A673 (cell line): Measurements from ENCODE around the gene RER1.

Experiments
- EZH2 ChIP-seq: fragments of 200-600 bp; sonication (generic); IDR thresholded peaks from 2 replicates; pipeline ENCODE4 v1.6.1; 2017; ENCODE audit warnings: borderline replicate concordance, low read depth, mild to moderate bottlenecking, mixed read lengths, antibody characterized with exemption, low read length; ENCODE audit not compliant: poor library complexity, severe bottlenecking
- TF ChIP-seq, protein P1 (sequence below): fragments of 300-800, 200-600 bp; sonication (generic); conservative IDR thresholded peaks from 2 replicates; pipeline ENCODE4 v1.5.1; 2017; ENCODE audit warnings: low read depth, mild to moderate bottlenecking, antibody characterized with exemption, low read length, moderate library complexity, mixed read lengths

DNA sequence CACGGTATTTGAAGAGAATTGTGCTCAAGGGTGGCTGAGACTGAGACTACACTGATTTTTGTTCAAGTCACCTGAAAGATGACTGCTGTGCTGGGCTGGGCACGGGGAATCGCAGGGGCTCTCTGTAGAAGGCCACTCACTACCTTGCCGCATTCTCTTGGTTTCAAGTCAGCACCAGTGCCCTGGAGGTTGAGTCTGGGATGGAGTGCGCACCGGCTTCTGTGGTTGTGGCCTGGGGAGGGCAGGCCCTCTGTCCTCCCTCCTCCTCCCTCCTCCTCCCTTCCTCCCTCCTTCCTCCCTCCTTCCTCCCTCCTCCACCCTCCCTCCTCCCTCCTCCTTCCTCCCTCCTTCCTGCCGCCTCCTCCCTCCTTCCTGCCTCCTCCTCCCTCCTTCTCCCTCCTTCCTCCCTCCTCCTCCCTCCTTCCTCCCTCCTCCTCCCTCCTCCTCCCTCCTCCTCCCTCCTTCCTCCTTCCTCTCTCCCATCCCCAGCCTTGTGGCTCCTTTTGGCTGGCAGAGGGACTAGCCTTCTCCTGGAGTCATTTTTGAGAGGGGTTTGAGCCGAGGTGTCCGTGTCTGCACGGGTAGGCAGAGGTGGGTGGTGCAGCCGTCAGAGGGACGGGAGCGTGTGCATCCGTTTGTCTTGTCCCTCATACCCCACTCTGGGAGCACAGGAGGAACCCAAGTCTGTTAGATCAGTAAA lies 9.5 kb downstream of the RER1 start:
- TF ChIP-seq, protein P1, sequence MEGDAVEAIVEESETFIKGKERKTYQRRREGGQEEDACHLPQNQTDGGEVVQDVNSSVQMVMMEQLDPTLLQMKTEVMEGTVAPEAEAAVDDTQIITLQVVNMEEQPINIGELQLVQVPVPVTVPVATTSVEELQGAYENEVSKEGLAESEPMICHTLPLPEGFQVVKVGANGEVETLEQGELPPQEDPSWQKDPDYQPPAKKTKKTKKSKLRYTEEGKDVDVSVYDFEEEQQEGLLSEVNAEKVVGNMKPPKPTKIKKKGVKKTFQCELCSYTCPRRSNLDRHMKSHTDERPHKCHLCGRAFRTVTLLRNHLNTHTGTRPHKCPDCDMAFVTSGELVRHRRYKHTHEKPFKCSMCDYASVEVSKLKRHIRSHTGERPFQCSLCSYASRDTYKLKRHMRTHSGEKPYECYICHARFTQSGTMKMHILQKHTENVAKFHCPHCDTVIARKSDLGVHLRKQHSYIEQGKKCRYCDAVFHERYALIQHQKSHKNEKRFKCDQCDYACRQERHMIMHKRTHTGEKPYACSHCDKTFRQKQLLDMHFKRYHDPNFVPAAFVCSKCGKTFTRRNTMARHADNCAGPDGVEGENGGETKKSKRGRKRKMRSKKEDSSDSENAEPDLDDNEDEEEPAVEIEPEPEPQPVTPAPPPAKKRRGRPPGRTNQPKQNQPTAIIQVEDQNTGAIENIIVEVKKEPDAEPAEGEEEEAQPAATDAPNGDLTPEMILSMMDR = no peak
- no peak for TF ChIP-seq EZH2
